ENCODE data around the gene MAST1.
A peak's percentile ranks its signal among the peaks of the same experiment; 100 is the strongest.
"Not testable (repeated sequence)": the region's sequence is repeated elsewhere in the genome, so short reads cannot be mapped to it uniquely, and the experiment has no call there.

MAST1 gene

DNA sequence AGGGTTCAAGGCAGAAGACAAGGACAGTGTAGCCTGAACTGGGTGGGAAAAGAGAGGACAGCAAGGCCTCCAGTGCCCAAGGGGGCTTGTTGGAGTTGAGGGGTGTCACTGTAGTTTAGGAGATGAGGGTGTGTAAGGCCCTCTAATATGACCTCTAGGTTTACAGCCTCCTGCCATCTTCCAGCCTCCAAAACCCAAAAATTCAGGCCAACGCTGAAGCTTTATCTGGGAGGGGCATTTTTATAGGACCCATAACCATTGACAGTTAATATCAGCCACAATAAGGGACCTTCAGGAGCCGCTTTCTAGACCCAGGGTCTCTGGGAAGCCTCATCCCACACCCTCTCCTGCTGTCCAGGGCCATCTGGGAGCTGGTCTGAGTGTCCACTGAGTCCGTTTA, 45.9 kb downstream of the MAST1 start:
- Histone ChIP-seq H4K20me1 (no peaks in the 10 kb centered on the region), H3K9me3 (peaks cover 22% of the 10 kb centered on the region), H3K9ac (no peak overlapping the region), H3K27me3 (peaks cover 42% of the 10 kb centered on the region), H3K27ac (no peak overlapping the region), H3K4me1 (peaks cover 18% of the 10 kb centered on the region), H3K36me3 (no peaks in the 10 kb centered on the region), H3K4me3 (no peak overlapping the region), H3K4me2 (no peak overlapping the region)
- TF ChIP-seq Cebpa-rat (IDR thresholded peaks at IDR 0.05) = no peak

DNA sequence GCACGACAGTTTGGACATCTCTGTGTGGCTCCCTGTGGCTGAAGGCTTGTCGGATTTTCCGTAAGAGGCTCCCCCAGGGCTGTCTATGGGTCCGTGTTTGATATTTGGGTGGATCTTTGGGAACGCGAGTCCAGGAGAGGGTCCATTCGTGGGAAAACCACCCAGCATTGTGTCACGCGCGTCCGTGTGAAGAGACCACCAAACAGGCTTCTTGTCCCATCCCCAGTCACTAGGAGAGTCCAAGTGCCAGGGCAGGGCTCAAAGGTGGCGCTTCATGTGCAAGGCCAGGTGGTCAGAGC, 46.3 kb downstream of the MAST1 start:
- no peaks in the 10 kb centered on the region for H4K20me1 ChIP-seq
- no peak overlapping the region for H3K4me3 ChIP-seq
- H3K9ac ChIP-seq = no peak overlapping the region
- H3K9me3 ChIP-seq = peaks cover 22% of the 10 kb centered on the region
- H3K4me2 ChIP-seq = no peak overlapping the region
- H3K36me3 ChIP-seq = no peaks in the 10 kb centered on the region
- TF ChIP-seq Cebpa-rat (IDR thresholded peaks at IDR 0.05) = no peak
- H3K27me3 ChIP-seq = peaks cover 42% of the 10 kb centered on the region
- no peak overlapping the region for H3K27ac ChIP-seq
- peaks cover 21% of the 10 kb centered on the region for H3K4me1 ChIP-seq

DNA sequence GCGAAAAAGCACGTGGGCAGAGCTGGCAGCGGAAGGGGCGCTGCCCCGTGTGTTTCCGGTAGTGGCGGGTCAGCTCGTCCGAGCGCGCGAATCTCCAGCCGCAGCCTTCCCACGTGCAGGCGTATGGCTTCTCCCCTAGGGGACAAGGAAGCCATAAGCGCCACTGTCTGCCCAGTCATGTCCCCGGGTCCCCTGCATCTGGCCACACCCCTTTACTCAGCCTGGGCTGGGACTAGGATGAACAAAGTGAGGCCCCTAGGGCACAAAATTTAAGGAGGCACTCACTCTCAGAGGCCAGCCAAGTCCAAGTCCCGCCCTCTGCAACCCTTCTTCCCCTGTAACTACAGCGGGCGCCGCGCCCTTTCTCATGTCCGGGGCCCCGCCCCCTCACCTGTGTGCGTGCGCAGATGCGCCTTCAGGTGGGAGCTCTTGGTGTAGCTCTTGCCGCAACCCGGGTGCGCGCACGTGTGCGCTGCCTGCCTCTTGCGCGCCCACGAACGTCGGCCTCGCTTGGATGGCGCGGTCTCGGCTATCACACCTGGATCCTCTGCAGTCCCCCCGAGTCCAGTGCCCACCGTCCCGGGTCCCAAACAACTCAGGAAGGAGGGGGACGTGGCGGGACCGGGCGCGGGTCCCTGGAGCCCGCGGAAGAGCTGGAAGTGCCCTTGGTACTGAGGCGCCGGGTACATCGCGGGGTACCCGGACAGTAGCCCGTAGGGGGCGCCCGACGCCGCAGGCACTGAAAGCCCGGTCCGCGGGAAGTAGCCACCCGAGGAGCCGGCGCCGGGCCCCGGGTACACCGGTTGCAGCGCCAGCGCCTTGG, 46.8 kb downstream of the MAST1 start:
- Histone ChIP-seq H3K4me3 (no peak overlapping the region), H3K36me3 (no peaks in the 10 kb centered on the region), H4K20me1 (no peaks in the 10 kb centered on the region), H3K9me3 (peaks cover 22% of the 10 kb centered on the region), H3K27me3 (peaks cover 42% of the 10 kb centered on the region), H3K9ac (no peak overlapping the region), H3K27ac (no peak overlapping the region), H3K4me1 (peaks cover 22% of the 10 kb centered on the region), H3K4me2 (no peak overlapping the region)
- no peak for TF ChIP-seq Cebpa-rat (IDR thresholded peaks at IDR 0.05)

DNA sequence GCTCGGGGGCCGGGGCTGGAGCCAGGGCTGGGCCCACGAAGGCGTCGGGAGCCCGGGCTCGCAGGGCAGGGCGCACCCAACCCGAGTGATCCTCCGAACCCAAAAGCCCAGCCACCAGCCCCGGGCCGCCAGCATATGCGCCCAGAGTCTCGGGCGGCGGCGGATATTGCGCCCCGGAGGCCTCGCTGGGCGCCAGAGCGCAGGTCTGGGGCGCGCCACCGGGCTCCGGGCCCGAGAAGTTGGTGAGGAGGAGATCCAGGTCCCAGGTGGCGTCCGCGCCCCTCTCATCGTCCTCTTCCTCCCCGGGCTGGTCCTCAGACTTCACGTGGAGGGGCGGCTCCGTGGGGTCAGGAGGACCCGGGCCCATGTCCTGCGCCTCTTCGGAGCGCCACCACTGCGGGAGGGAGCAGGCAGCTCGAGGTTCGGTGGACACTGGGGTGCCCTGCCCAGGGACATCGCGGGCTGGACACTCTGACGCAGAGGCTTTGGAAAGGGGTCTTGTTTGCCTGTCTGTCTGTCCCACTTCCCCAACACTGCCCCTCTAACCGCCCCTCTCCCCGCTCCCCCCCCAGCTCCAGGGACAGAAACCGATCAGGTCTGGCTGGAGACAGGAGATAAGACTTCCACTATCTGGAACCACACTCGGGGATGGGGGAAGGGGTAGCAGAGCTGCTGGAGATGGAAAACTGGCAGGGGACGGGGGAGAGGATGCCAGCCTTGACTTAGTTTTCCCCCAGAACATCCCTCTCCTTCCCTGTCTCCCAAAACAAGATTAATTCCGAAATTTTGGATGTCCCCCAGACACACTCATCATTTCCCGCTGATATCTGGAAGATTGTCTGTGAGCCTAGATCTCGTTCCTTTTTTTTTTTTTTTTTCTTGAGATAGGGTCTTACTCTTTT, 47.7 kb downstream of the MAST1 start:
- H3K4me1 ChIP-seq = peaks cover 19% of the 10 kb centered on the region
- H3K27ac ChIP-seq = no peak overlapping the region
- H4K20me1 ChIP-seq = no peaks in the 10 kb centered on the region
- TF ChIP-seq Cebpa-rat (IDR thresholded peaks at IDR 0.05) = no peak
- peaks cover 22% of the 10 kb centered on the region for H3K9me3 ChIP-seq
- no peak overlapping the region for H3K9ac ChIP-seq
- H3K36me3 ChIP-seq = no peaks in the 10 kb centered on the region
- H3K27me3 ChIP-seq = peaks cover 42% of the 10 kb centered on the region
- no peak overlapping the region for H3K4me2 ChIP-seq
- no peak overlapping the region for H3K4me3 ChIP-seq

DNA sequence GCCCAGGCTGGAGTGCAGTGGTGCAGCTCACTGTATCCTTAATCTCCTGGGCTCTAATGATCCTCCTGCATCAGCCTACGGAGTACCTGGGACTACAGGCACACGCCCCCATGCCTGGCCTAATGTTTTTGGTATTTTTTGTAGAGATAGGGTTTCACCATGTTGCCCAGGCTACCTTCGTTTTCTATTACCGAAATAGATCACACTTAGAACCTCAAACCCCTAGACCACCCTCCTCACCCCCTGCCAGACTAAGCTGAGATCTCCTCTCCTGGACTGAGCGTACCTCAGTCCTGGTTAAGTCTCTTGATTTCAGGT, 48.3 kb downstream of the MAST1 start:
- peaks cover 21% of the 10 kb centered on the region for H3K4me1 ChIP-seq
- H4K20me1 ChIP-seq = peaks cover 6% of the 10 kb centered on the region
- no peak overlapping the region for H3K27ac ChIP-seq
- H3K9me3 ChIP-seq = peaks cover 22% of the 10 kb centered on the region
- H3K4me3 ChIP-seq = no peak overlapping the region
- H3K27me3 ChIP-seq = peaks cover 42% of the 10 kb centered on the region
- no peak overlapping the region for H3K9ac ChIP-seq
- H3K36me3 ChIP-seq = no peaks in the 10 kb centered on the region
- TF ChIP-seq Cebpa-rat (IDR thresholded peaks at IDR 0.05) = no peak
- H3K4me2 ChIP-seq = no peak overlapping the region

DNA sequence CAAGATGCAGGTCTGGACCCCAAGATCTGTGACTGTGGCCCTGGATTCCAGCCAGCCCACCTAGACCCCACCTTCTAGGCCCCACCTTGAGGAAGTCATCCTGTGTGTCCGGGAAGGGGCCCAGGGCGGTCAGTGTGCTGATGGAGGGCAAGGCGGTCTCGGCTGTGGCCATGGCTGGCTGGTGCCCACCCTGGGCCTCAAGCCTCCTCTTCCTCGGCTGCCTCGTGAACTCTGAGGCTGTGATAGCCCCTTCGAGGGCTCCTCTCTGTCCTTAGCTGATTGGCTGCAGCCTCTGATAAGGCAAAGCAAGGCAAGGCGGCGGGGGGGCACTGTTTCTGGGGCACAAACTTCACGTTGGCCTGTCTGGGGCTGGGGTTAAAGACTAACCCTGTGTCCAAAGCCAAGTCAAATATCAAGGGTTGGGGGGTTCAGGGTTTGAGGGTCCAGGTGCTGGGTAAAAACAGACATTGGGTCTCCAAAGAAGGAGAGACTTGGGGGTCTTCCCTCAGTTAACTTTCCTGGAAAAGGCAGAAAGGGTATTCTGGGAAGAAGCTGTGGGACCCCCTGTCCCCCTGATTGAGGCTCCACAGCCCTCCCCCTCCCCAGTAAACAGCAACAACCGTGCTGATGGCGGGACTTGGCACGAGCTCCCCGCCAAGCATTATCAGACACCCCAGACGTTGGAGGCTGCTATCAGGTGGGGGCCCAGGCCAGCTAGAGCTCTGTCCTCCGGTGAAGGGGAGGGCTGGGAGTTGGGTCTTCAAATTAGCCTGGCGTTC, 48.8 kb downstream of the MAST1 start, which contains the start of gene KLF1:
TSS of gene KLF1 (minus strand) at position 233 of the 779 bp plus-strand sequence. CDS start at position 172, 61 bp downstream.
- peaks cover 21% of the 10 kb centered on the region for H3K4me1 ChIP-seq
- peaks cover 42% of the 10 kb centered on the region for H3K27me3 ChIP-seq
- H3K4me3 ChIP-seq = no peak within 1 kb of the TSS
- peaks cover 11% of the 10 kb centered on the region for H4K20me1 ChIP-seq
- no peak within 1 kb of the TSS for H3K9ac ChIP-seq
- H3K36me3 ChIP-seq = no peaks in the 10 kb centered on the region
- peaks cover 22% of the 10 kb centered on the region for H3K9me3 ChIP-seq
- no peak within 1 kb of the TSS for H3K4me2 ChIP-seq
- no peak within 1 kb of the TSS for H3K27ac ChIP-seq
- TF ChIP-seq Cebpa-rat (IDR thresholded peaks at IDR 0.05) = no peak

DNA sequence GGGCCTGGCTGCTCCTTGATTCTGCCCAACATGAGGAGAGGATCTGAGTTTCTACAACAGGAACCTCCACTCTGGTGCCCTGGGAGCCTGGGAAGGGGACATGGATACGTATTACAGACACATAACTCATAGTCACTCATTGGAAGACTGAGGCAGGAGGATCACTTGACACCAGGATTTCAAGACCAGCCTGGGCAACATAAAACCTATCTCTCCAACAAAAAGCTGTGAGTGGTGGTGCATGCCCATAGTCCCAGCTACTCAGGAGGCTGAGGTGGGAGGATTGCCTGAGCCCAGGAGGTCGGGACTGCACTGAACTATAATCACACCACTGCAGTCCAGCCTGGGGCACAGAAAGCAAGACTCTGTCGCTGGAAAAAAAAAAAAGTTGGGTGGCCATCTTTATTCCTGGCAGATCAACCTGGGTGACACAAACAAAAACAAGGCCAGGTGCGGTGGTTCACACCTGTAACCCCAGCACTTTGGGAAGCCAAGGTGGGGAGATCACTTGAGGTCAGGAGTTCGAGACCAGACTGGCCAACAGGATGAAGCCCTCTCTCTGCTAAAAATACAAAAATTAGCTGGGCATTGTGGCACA, 49.8 kb downstream of the MAST1 start:
- TF ChIP-seq Cebpa-rat (IDR thresholded peaks at IDR 0.05) = no peak
- H3K4me3 ChIP-seq = no peak overlapping the region
- peaks cover 26% of the 10 kb centered on the region for H3K4me1 ChIP-seq
- H3K36me3 ChIP-seq = peaks cover 6% of the 10 kb centered on the region
- H3K4me2 ChIP-seq = no peak overlapping the region
- peaks cover 42% of the 10 kb centered on the region for H3K27me3 ChIP-seq
- peaks cover 22% of the 10 kb centered on the region for H3K9me3 ChIP-seq
- H3K9ac ChIP-seq = no peak overlapping the region
- peaks cover 12% of the 10 kb centered on the region for H4K20me1 ChIP-seq
- no peak overlapping the region for H3K27ac ChIP-seq

DNA sequence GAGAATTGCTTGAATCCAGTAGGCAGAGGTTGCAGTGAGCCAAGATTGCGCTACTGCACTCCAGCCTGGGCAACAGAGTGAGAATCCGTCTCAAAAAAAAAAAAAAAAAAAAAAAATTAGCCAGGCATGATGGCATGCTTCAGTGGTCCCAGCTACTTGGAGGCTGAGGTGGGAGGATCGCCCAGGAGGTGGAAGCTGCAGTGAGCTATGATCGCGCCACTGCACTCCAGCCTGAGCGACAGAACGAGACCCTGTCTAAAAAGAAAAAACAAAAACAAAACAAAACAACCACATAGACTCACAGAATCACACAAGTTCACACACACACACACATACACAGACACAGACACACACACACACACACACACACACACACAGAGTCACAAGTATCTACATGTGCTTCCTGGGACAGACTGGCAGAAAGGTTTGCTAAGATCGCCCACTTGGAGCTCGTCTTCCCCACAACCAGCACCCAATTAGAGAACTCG, 52.0 kb downstream of the MAST1 start:
- Histone ChIP-seq H3K4me3 (peak overlapping the region; percentile 93), H3K9ac (peak overlapping the region; percentile 66; the same call in 1 of the 2 replicates), H3K27ac (peak overlapping the region; percentile 28; the same call in 1 of the 2 replicates), H3K4me2 (peak overlapping the region; percentile 88), H3K36me3 (peaks cover 28% of the 10 kb centered on the region), H3K27me3 (peaks cover 25% of the 10 kb centered on the region), H4K20me1 (peaks cover 12% of the 10 kb centered on the region), H3K4me1 (peaks cover 26% of the 10 kb centered on the region)
- not testable (repeated sequence) for H3K9me3 ChIP-seq
